ENCODE results near the gene AGXT. TPM values are rescaled to one million over a fixed set of nuclear protein-coding genes. Genes with fewer than 3 reads are reported as not detected.

AGXT gene
- total and polyA plus RNA-seq, 8 donors, result not detected

GRCh38 chr2:240894006-240894405 lies 25.4 kb downstream of the AGXT start:
- H3K9me3 ChIP-seq, result no peaks in the 10 kb centered on the region
- H3K27me3 ChIP-seq, result peaks cover 0 to 12% (median 0%) of the 10 kb centered on the region in 3 donors
- WGBS, 5 donors, result 56 to 82% (median 60%) methylated on average over 7 to 9 of the region's 9 CpGs
- intact Hi-C loops (cut with DNase I; ENCODE audit: low total_unique reads), result no loop called here
- no peaks in the 10 kb centered on the region for H3K36me3 ChIP-seq
- H3K4me1 ChIP-seq, result peaks cover 0 to 38% (median 22%) of the 10 kb centered on the region in 4 donors
- H3K27ac ChIP-seq, result peak overlapping the region in 1 of 5 donors; percentile 2
- H3K4me3 ChIP-seq, result no peak overlapping the region
- DNase-seq, result no peak
- no peak for TF ChIP-seq CTCF (IDR thresholded peaks at IDR 0.05)
- no peak for TF ChIP-seq POLR2A (IDR thresholded peaks at IDR 0.05)
- TF ChIP-seq EP300 (IDR thresholded peaks at IDR 0.05), result no peak
- no peak for TF ChIP-seq POLR2AphosphoS5 (IDR thresholded peaks at IDR 0.05)

- no peaks in the 10 kb centered on the region for H3K9me3 ChIP-seq
- intact Hi-C loops (cut with DNase I; ENCODE audit: low total_unique reads), result no loop called here
- 76 to 89% (median 85%) methylated on average over 28 of the region's 28 CpGs for WGBS, 5 donors
- no peaks in the 10 kb centered on the region for H3K36me3 ChIP-seq
- H3K4me3 ChIP-seq, result peak overlapping the region in 3 of 4 donors; percentile 6 to 19 (median 15)
- H3K27ac ChIP-seq, result peak overlapping the region in 1 of 5 donors; percentile 55
- TF ChIP-seq POLR2AphosphoS5 (IDR thresholded peaks at IDR 0.05), result no peak
- TF ChIP-seq EP300 (IDR thresholded peaks at IDR 0.05), result no peak
- no peak for TF ChIP-seq CTCF (IDR thresholded peaks at IDR 0.05)
- TF ChIP-seq POLR2A (IDR thresholded peaks at IDR 0.05), result no peak
- peaks cover 0 to 38% (median 22%) of the 10 kb centered on the region in 4 donors for H3K4me1 ChIP-seq
- H3K27me3 ChIP-seq, result peaks cover 0 to 12% (median 0%) of the 10 kb centered on the region in 3 donors
- DNase-seq, result no peak
These were observed 26.4 kb downstream of the AGXT start for GRCh38 chr2:240894836-240895558.

- Histone ChIP-seq H3K9me3 (no peaks in the 10 kb centered on the region), H3K27ac (peak within 1 kb of the TSS in 4 of 5 donors; percentile 34 to 55 (median 50)), H3K4me3 (peak within 1 kb of the TSS; percentile 6 to 26 (median 17)), H3K36me3 (no peaks in the 10 kb centered on the region), H3K27me3 (peaks cover 0 to 12% (median 0%) of the 10 kb centered on the region in 3 donors), H3K4me1 (peaks cover 0 to 38% (median 22%) of the 10 kb centered on the region in 4 donors)
- no peak for DNase-seq
- WGBS, 5 donors, result 76 to 88% (median 82%) methylated on average over 15 to 24 of the region's 24 CpGs
- intact Hi-C loops (cut with DNase I; ENCODE audit: low total_unique reads), result no loop called here
- no peak for TF ChIP-seq CTCF (IDR thresholded peaks at IDR 0.05)
- no peak for TF ChIP-seq EP300 (IDR thresholded peaks at IDR 0.05)
- TF ChIP-seq POLR2AphosphoS5 (IDR thresholded peaks at IDR 0.05), result no peak
- TF ChIP-seq POLR2A (IDR thresholded peaks at IDR 0.05), result no peak
These were observed 27.2 kb downstream of the AGXT start, which contains the start of gene MAB21L4 for GRCh38 chr2:240895656-240896388. MAB21L4 (minus strand) TSS chr2:240896156; CDS start chr2:240895997, 159 bp downstream.

GRCh38 chr2:240896394-240896793 lies 27.8 kb downstream of the AGXT start:
- no peak for DNase-seq
- Histone ChIP-seq H3K9me3 (no peaks in the 10 kb centered on the region), H3K27me3 (peaks cover 0 to 12% (median 0%) of the 10 kb centered on the region in 3 donors), H3K4me1 (peaks cover 0 to 38% (median 22%) of the 10 kb centered on the region in 4 donors), H3K4me3 (peak overlapping the region in 3 of 4 donors; percentile 7 to 26 (median 15)), H3K36me3 (no peaks in the 10 kb centered on the region), H3K27ac (peak overlapping the region in 3 of 5 donors; percentile 46 to 55 (median 55))
- TF ChIP-seq POLR2A (IDR thresholded peaks at IDR 0.05) (no peak), POLR2AphosphoS5 (IDR thresholded peaks at IDR 0.05) (no peak)
- WGBS, 5 donors, result 35 to 53% (median 43%) methylated on average over 6 to 7 of the region's 7 CpGs; no CpG with 5 or more reads in 1 of the 5 donors
- intact Hi-C loops (cut with DNase I; ENCODE audit: low total_unique reads), result no loop called here
